Prostate gland (tissue), 2 donors: ENCODE measurements around the gene GTPBP3.

Source experiments
- CTCF ChIP-seq, 4 experiments: fragments of 200-600 bp in 2 of 4; fragments of 450-650 bp in 2 of 4; sonication (generic) in 2 of 4; IDR thresholded peaks; 1 replicate in 3 of 4; 2 replicates in 1 of 4; pipeline ENCODE4 v1.5.1; 2016 to 2019; ENCODE audit warnings: antibody characterized with exemption in 4 of 4, mild to moderate bottlenecking in 2 of 4, moderate library complexity in 2 of 4
- POLR2A ChIP-seq: fragments of 450-650 bp; IDR thresholded peaks from one replicate; pipeline ENCODE4 v1.6.1; 2016; ENCODE audit warnings: antibody characterized with exemption, mild to moderate bottlenecking
- POLR2AphosphoS5 ChIP-seq: sonication (generic); formaldehyde crosslinking; IDR thresholded peaks from one replicate; pipeline ENCODE4 v1.6.1; 2017; ENCODE audit warnings: antibody characterized with exemption

GRCh38 chr19:17333611-17334413 is 3.5 kb upstream of the GTPBP3 start:
- TF ChIP-seq POLR2AphosphoS5 (no peak), CTCF (IDR thresholded peaks at IDR 0.05) (no peak), POLR2A (no peak)
